Colonic mucosa (tissue), 4 donors: ENCODE results near the gene DNM3. TPM values are rescaled to one million over a fixed set of nuclear protein-coding genes. Genes with fewer than 3 reads are reported as not detected.

Source experiments
- DNase-seq: peaks from one replicate; pipeline ENCODE4 v3.0.0-alpha.2; 2020
- H3K27ac ChIP-seq: fragments of 200-600 bp; one replicate; pipeline ENCODE4 v1.8.0; 2021
- H3K27me3 ChIP-seq: fragments of 200-600 bp; one replicate; pipeline ENCODE4 v1.8.0; 2021
- H3K36me3 ChIP-seq: fragments of 200-600 bp; one replicate; pipeline ENCODE4 v1.8.0; 2021
- H3K4me1 ChIP-seq: fragments of 200-600 bp; one replicate; pipeline ENCODE4 v1.8.0; 2021; ENCODE audit warnings: mild to moderate bottlenecking
- H3K4me3 ChIP-seq: fragments of 200-600 bp; one replicate; pipeline ENCODE4 v1.8.0; 2021
- H3K9ac ChIP-seq, 2 donors: one replicate each; pipeline ENCODE4 v1.7.0; 2013; ENCODE audit warnings: control low read depth in 2 of 2, low read depth in 2 of 2, low read length in 2 of 2
- H3K9me3 ChIP-seq: fragments of 200-600 bp; one replicate; pipeline ENCODE4 v1.8.0; 2021
- CTCF ChIP-seq: fragments of 200-600 bp; IDR thresholded peaks from one replicate; pipeline ENCODE4 v1.8.0; 2022; ENCODE audit warnings: antibody characterized with exemption, mild to moderate bottlenecking
- intact Hi-C: fragments of 100-400 bp; cut with DNase I; formaldehyde crosslinking; loops from one replicate; pipeline ENCODE4 v1.14.1; 2022
- total RNA-seq, 2 donors: library from RNA; stranded (reverse); fragmentation: NEBNext Ultra II Directional in 1 of 2; extraction: Animal tissue kit (Norgen Biotek cat#: 25700) in 1 of 2; gene quantifications; one replicate each; pipeline ENCODE4 v1.2.1, GENCODE V29; 2021
- donor health status: healthy.
- donor health status: DM: no; HTN: no; CAD: no.
- donor health status: DM: no; HTN: no; CAD: no.

DNM3 gene
- total RNA-seq, 2 donors from 2014 or later: 1.7 to 2.6 TPM

GRCh38 chr1:171801487-171801891 lies 39.8 kb upstream of the DNM3 start:
- Histone ChIP-seq H3K27me3 (no peaks in the 10 kb centered on the region), H3K9ac (no peak overlapping the region), H3K27ac (no peak overlapping the region), H3K4me3 (no peak overlapping the region), H3K4me1 (no peaks in the 10 kb centered on the region), H3K36me3 (no peaks in the 10 kb centered on the region), H3K9me3 (no peaks in the 10 kb centered on the region)
- DNase-seq: peak; percentile 27
- peak; percentile 78 for TF ChIP-seq CTCF
- intact Hi-C loops: loop anchor here (1.0 kb wide), 1 partner anchor 184 kb away; no protein-coding TSS in a partner anchor

GRCh38 chr1:171802207-171802606 lies 39.1 kb upstream of the DNM3 start:
- H3K36me3 ChIP-seq: no peaks in the 10 kb centered on the region
- H3K4me1 ChIP-seq: no peaks in the 10 kb centered on the region
- no peak overlapping the region for H3K4me3 ChIP-seq
- H3K27ac ChIP-seq: no peak overlapping the region
- DNase-seq: no peak
- intact Hi-C loops: no loop called here
- H3K9me3 ChIP-seq: no peaks in the 10 kb centered on the region
- TF ChIP-seq CTCF: no peak
- no peaks in the 10 kb centered on the region for H3K27me3 ChIP-seq
- no peak overlapping the region for H3K9ac ChIP-seq

GRCh38 chr1:171803045-171803444 lies 38.3 kb upstream of the DNM3 start:
- Histone ChIP-seq H3K9ac (no peak overlapping the region), H3K27me3 (no peaks in the 10 kb centered on the region), H3K36me3 (no peaks in the 10 kb centered on the region), H3K9me3 (no peaks in the 10 kb centered on the region), H3K4me3 (no peak overlapping the region), H3K4me1 (no peaks in the 10 kb centered on the region), H3K27ac (no peak overlapping the region)
- TF ChIP-seq CTCF: no peak
- DNase-seq: no peak
- intact Hi-C loops: no loop called here

- TF ChIP-seq CTCF: no peak
- H3K27me3 ChIP-seq: no peaks in the 10 kb centered on the region
- H3K4me3 ChIP-seq: no peak overlapping the region
- H3K4me1 ChIP-seq: no peaks in the 10 kb centered on the region
- no peak overlapping the region for H3K27ac ChIP-seq
- H3K9ac ChIP-seq: no peak overlapping the region
- intact Hi-C loops: no loop called here
- no peaks in the 10 kb centered on the region for H3K9me3 ChIP-seq
- DNase-seq: no peak
- no peaks in the 10 kb centered on the region for H3K36me3 ChIP-seq
Observed at GRCh38 chr1:171803461-171804022, 37.8 kb upstream of the DNM3 start.

- no peak for DNase-seq
- no peak overlapping the region for H3K27ac ChIP-seq
- H3K4me1 ChIP-seq: no peaks in the 10 kb centered on the region
- no peak overlapping the region for H3K9ac ChIP-seq
- H3K27me3 ChIP-seq: no peaks in the 10 kb centered on the region
- no peak overlapping the region for H3K4me3 ChIP-seq
- H3K36me3 ChIP-seq: no peaks in the 10 kb centered on the region
- intact Hi-C loops: no loop called here
- TF ChIP-seq CTCF: no peak
- H3K9me3 ChIP-seq: no peaks in the 10 kb centered on the region
Observed at GRCh38 chr1:171805395-171806115, 35.7 kb upstream of the DNM3 start.
